CD4-positive, alpha-beta T cell treated with Interleukin-15 for 1 hour (primary cell): ENCODE results near the gene RANBP10.
"Not testable (repeated sequence)": the region's sequence is repeated elsewhere in the genome, so short reads cannot be mapped to it uniquely, and the experiment has no call there.

Experiments used
- DNase-seq: peaks from one replicate; pipeline ENCODE4 v3.0.0-alpha.2; 2020

Gene RANBP10

DNA sequence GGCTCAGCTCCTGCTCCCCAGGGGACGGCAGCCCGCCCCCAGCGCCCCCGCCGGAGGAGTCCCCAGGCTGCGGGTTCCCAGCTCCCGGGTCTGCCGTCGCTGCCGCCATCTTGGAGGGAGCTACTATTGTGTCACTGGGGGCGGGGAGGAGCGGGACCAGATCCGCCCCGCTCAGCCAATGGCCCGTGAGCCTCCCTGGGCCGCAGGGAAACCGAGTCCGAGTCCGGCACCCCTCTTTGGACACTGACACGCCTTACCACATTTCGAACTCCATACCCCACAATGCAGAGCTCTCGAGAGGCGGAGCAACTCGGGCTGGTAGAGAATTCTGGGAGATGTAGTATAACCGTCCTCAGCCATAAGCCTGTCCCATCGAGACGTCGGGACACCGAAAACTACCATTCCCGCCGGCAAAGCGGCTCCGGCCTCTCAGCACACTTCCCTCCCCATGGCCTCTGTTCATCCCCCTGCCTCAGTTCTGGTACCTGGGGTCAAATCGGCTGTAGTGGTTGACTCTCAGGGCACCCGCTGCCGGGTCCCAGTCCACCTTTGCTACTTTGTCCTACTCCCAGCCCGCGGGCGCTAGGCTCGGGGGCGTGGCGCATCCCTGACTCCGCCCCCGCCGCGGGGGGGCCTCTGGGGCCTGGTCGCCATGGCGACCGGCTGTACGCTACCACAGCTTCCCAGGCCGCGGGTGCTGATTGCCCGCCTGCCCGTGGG is at the start of gene RANBP10, which contains the start of gene TSNAXIP1:
Gene RANBP10, minus strand, starts transcription at position 133 of the 720 bp plus-strand sequence. Its CDS starts 24 bp downstream, at position 109.
Gene TSNAXIP1, plus strand, starts transcription at position 462 of the 720 bp plus-strand sequence. CDS start 261 bp downstream, outside the sequence.
- peak; percentile 99 for DNase-seq

GRCh38 chr16:67855789-67856188 is 49.4 kb upstream of the RANBP10 start:
- DNase-seq, result no peak

DNA sequence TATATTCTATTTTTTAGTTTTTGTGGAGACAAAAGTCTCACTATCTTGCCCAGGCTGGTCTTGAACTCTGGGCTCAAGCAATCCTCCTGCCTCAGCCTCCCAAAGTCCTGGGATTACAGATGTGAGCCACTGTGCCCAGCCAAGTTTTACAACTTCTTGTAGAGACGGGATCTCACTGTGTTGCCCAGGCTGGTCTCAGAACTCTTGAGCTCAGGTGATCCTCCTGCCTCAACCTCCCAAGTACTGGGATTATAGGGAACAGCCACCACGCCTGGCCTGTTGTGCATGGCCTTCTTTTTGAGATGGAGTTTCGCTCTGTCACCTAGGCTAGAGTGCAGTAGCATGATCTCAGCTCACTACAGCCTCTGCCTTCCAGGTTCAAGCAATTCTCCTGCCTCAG is 47.3 kb upstream of the RANBP10 start:
- no peak for DNase-seq

GRCh38 chr16:67848118-67848517 is 41.8 kb upstream of the RANBP10 start:
- DNase-seq, result no peak

DNA sequence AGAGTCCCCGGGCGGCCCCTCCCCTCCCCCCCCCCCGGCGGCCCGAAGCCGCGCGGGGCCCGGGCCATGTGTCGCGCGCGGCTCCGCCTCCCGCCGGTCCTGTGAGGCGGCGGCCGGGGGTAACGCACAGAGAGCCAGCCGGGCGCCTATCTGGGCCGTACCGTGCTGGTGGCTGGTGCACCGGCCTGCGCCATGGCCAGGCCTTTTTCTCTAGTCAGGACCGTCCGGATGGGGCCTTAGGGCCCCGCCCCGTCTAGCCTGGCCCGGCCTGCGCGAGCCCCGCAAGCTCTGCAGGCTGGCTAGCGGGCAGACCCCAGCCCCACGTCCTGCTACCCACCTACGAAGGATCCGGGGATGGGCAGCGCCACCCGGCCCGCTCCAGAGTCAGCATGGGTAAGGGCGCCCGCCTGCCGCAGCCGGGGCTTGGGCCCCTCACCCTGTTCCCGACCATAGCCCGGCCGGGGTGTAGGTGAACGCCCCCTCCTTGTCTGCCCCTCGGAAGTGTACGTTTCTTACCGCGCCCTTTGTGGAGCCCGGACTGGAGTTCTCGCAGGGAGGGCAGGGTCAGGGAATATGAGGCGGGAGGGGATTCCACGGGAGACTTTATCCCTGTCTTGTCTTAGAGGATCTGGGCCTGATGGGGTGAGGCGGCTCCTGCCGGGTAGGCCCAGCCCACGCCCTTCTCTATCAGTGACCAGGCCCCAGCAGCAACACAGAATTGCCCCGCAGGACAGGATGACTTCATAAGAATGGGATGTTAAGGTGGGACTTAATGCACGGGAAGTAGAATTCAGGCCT is 40.9 kb upstream of the RANBP10 start, which contains the start of gene CENPT:
Gene CENPT, minus strand, starts transcription at position 630 of the 798 bp plus-strand sequence. CDS start 13,834 bp downstream, outside the sequence.
- no peak for DNase-seq

- peak; percentile 94 for DNase-seq
Measured at GRCh38 chr16:67846320-67847063, 40.1 kb upstream of the RANBP10 start, which contains the start of gene NUTF2. NUTF2 (plus strand) TSS chr16:67846933; CDS start chr16:67865131, 18,198 bp downstream.

DNA sequence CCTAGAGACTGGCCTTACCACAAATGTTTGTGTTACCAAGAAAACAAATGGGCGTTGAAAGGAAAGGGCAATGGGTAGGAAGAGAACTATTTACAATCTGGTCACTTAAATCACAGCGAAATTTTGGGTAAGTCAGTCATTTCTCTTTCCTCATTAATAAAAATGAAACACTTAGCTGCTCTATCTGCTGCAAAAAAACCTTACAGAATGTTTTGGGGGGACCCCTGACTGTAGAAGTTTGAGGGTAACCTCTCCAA is 39.6 kb upstream of the RANBP10 start:
- DNase-seq, result no peak

DNA sequence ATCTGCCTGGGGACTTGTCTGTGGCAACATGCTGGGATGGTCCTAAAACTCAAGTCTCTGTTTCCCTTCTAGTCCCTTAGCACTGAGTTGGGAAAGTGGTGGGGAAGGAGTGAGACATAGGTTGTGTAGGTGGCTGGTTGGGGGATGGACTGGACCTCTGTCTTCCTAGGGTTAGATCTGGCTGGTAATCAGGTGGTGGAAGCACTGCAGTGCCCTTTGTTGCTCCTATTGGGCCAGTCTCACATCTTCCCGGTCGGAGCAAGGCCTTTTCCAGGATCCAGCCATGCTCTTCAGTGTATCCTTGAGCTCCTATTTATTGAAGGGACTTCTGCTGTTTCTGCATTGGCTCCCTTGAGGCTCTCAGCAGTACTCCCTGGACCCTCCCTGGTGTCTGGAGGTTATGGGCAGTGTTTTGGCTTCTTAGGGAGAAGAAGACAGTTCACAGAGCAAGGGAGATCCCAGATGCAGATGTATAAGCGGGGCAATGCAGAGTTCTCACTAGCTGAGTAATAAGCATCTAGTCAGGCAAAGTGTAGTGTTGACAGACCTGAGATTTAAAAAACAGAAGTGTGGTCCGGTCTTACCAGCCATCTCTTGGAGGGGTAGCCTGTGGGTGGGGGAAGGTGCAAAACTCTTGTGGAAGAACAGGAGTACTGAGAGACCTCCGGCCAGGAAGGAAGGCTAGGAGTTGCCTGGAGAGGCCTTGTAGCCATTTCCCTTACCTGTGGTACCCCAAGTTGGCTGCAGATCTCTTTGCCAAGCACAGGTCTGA is 39.1 kb upstream of the RANBP10 start:
- DNase-seq, result no peak

- DNase-seq, result no peak
Measured at GRCh38 chr16:67844497-67844896, 38.1 kb upstream of the RANBP10 start.

DNA sequence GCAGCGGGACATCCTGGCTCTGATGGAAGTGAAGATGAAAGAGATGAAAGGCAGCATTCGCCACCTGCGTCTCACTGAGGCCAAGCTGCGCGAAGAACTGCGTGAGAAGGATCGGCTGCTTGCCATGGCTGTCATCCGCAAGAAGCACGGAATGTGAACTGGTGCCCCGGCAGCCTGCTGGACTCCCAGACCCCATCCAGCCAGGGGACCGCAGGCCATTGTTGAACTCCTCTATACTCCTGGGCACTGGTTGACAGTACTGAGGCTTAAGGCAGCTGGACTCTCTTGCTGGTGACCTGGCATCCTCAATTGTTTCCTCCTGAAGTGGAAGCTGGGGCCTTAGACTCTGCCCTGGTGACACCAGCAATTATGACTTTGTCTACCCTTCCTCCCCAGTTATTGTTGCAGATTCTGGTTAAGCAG is 37.0 kb upstream of the RANBP10 start:
- DNase-seq, result no peak

GRCh38 chr16:67842509-67843342 is 36.4 kb upstream of the RANBP10 start:
- DNase-seq, result peak; percentile 62

DNA sequence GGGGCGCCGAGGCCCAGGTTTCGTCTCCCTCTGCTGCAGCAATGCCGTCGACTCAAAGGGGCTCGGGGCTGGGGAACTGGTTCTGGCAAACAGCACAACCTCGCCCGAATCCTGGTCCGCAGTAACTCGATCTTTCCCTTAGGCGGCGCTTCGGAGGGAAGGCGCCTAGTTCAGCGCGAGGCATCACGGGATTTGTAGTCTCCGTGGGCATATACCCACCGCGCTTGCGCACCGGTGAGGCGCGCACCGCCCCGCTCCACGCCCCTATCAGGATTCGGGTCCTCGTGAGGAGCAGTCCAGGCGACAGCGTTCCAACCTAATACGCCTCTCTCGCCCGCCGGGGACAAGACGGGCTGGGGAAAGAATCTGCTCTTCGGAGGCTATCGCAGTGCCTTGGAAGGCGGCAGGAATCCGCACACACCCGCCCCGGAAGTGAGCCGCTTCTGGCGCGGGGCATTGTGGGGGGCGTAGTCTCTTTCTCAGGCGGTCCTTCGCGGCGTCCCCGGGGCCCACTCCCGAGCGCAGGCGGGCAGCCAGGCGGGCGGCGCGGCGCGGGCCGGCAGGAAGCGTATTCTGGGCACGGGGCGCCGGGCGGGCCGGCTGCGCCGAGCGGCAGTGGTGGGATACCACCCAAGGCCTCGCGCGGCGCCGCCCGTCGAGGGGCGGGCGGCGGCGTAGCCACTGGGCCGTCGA is 35.6 kb upstream of the RANBP10 start, which contains the start of gene THAP11:
Gene THAP11, plus strand, starts transcription at position 505 of the 693 bp plus-strand sequence. CDS start 235 bp downstream, outside the sequence.
- peak; percentile 91 for DNase-seq

- DNase-seq, result no peak
Measured at GRCh38 chr16:67841198-67841815, 34.9 kb upstream of the RANBP10 start.

DNA sequence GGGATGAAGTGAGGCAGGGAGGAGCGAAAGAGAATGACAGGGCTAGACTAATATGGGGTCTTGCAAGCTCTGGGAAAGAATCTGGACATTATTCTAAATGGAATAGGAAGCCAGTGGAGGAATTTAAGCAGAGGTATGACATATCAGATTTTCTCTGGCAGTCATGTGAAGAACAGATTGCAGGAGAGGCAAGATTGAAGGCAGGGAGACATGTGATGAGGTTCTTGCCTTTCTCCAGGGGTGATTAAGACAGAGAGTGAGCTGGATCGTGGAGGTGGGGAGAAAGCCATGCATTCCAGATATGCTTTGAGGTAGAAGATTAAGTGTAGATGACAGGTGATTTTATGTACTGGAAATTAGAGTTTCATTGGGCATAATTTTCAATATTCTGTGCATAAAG is 31.5 kb upstream of the RANBP10 start:
- DNase-seq, result no peak

DNA sequence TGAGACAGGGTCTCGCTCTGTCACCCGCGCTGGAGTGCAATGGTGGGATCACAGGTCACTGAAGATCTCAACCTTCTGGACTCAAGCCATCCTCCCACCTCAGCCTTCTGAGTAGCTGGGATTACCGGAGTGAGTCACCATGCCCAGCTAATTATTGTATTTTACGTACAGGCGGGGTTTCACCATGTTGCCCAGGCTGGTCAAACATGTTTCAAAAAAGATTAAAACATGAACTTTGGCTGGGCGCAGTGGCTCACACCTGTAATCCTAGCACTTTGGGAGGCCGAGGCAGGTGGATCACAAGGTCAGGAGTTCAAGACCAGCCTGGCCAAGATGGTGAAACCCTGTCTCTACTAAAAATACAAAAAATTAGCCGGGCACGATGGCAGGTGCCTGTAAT is 30.8 kb upstream of the RANBP10 start:
- not testable (repeated sequence) for DNase-seq

- no peak for DNase-seq
Measured at GRCh38 chr16:67834242-67834614, 27.9 kb upstream of the RANBP10 start.

GRCh38 chr16:67833415-67834241 is 27.3 kb upstream of the RANBP10 start:
- peak; percentile 90 for DNase-seq

- DNase-seq, result no peak
Measured at GRCh38 chr16:67833030-67833414, 26.7 kb upstream of the RANBP10 start.

DNA sequence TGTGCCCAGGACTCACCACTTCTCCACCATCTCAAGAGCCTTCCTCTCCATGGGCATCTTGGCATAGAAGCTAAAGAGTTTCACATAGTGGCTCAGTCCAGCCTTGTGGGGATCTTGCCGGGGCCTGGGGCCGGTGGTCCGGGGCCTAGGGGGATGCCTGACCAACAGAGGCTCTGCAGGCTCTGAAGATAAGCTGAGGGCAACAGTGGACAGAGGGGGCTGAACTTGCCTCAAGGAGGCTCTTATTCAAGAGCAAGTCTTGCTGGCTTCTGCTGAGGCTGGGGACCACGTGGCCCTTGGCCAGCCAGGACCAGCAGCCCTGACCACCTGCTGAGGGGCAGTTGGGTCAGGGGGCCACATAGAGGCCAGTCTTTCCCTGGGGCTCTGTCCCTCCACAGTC is 22.3 kb upstream of the RANBP10 start:
- no peak for DNase-seq
